B cell (primary cell): ENCODE measurements around the gene SNX11. TPM values are rescaled to one million over a fixed set of nuclear protein-coding genes. Genes with fewer than 3 reads are reported as not detected.

Experiments
- ATAC-seq: fragments of 200-7000 bp; cut with Tn5 transposase; one replicate; pipeline ENCODE4 v1.10.0; 2021; ENCODE audit warnings: low read depth, mild to moderate bottlenecking, moderate number of reproducible peaks, moderate library complexity
- CTCF ChIA-PET: fragments of 350-600 bp; sonication (Branson Sonifier 250); formaldehyde crosslinking; loops from one replicate; lab custom pipeline; 2021; ENCODE audit warnings: antibody characterized with exemption, inconsistent platforms; lab: Charles Lee
- POLR2A ChIA-PET: fragments of 350-600 bp; sonication (Branson Sonifier 250); formaldehyde crosslinking; loops from one replicate; lab custom pipeline; 2021; ENCODE audit warnings: antibody characterized with exemption; lab: Charles Lee
- DNase-seq: peaks from one replicate; pipeline ENCODE4 v3.0.0; 2013
- H2AFZ ChIP-seq: 2 replicates; pipeline ENCODE4 v1.6.1; 2012; ENCODE audit warnings: mild to moderate bottlenecking, low read depth, low read length; ENCODE audit not compliant: insufficient read depth, poor library complexity, severe bottlenecking
- H3K27ac ChIP-seq, 2 donors: 1 replicate in 1 of 2; 2 replicates in 1 of 2; pipeline ENCODE4 v1.5.1; 2012 to 2013; ENCODE audit warnings: low read length in 2 of 2, mild to moderate bottlenecking in 2 of 2, moderate library complexity in 1 of 2
- H3K27me3 ChIP-seq, 4 experiments: fragments of 200-600 bp in 1 of 4; sonication (generic) in 1 of 4; replicated peaks in 1 of 4; 1 replicate in 2 of 4; 2 replicates in 2 of 4; pipeline versions ENCODE4 v1.6.1 to v1.7.0; 2013 to 2016; ENCODE audit warnings: low read length in 3 of 4, mild to moderate bottlenecking in 2 of 4, mixed read lengths in 1 of 4, moderate library complexity in 1 of 4; ENCODE audit not compliant: insufficient read depth in 4 of 4, control insufficient read depth in 3 of 4; ENCODE audit errors: control extremely low read depth in 1 of 4
- H3K36me3 ChIP-seq, 2 experiments: replicated peaks in 1 of 2; 1 replicate in 1 of 2; 2 replicates in 1 of 2; pipeline versions ENCODE4 v1.6.1 to v1.7.1; 2013; ENCODE audit warnings: low read length in 1 of 2; ENCODE audit not compliant: insufficient read depth in 2 of 2, control insufficient read depth in 1 of 2; ENCODE audit errors: control extremely low read depth in 1 of 2, extremely low read depth in 1 of 2
- H3K4me1 ChIP-seq, 2 donors: fragments of 200-600 bp in 1 of 2; sonication (generic) in 1 of 2; 1 replicate in 1 of 2; 2 replicates in 1 of 2; pipeline versions ENCODE4 v1.5.1 to v1.6.1; 2013 to 2017; ENCODE audit warnings: low read length in 2 of 2; ENCODE audit not compliant: control insufficient read depth in 2 of 2, insufficient read depth in 2 of 2
- H3K4me2 ChIP-seq: replicated peaks from 2 replicates; pipeline ENCODE3; 2012; ENCODE audit warnings: mild to moderate bottlenecking, low read depth, low read length; ENCODE audit not compliant: poor library complexity, severe bottlenecking
- H3K4me3 ChIP-seq, 5 experiments: fragments of 200-600 bp in 1 of 5; sonication (generic) in 1 of 5; 1 replicate in 3 of 5; 2 replicates in 2 of 5; pipeline versions ENCODE4 v1.5.1 to v1.7.0; 2011 to 2016; ENCODE audit warnings: low read length in 4 of 5, mild to moderate bottlenecking in 4 of 5, low read depth in 2 of 5, control low read depth in 1 of 5, moderate library complexity in 1 of 5; ENCODE audit not compliant: insufficient read depth in 1 of 5; ENCODE audit errors: control extremely low read depth in 1 of 5, extremely low read depth in 1 of 5
- H3K79me2 ChIP-seq: fragments of 200-600 bp; sonication (generic); one replicate; pipeline ENCODE4 v1.6.0; 2016; ENCODE audit warnings: low read length; ENCODE audit not compliant: control insufficient read depth, insufficient read depth
- H3K9ac ChIP-seq: fragments of 200-600 bp; sonication (generic); 2 replicates; pipeline ENCODE4 v1.6.1; 2017; ENCODE audit warnings: mild to moderate bottlenecking, low read length, moderate library complexity
- H3K9me3 ChIP-seq, 3 donors: one replicate each; pipeline versions ENCODE4 v1.6.1 to v1.7.1; 2013; ENCODE audit warnings: low read length in 2 of 3; ENCODE audit not compliant: control insufficient read depth in 2 of 3, insufficient read depth in 1 of 3; ENCODE audit errors: control extremely low read depth in 1 of 3
- H4K20me1 ChIP-seq: 2 replicates; pipeline ENCODE4 v1.6.0; 2012; ENCODE audit warnings: mild to moderate bottlenecking, low read length; ENCODE audit not compliant: insufficient read depth, control insufficient read depth, poor library complexity, severe bottlenecking
- H3K27ac Mint-ChIP-seq: one replicate; pipeline ENCODE4 v1.8.0; 2021; ENCODE audit warnings: mixed read lengths
- H3K27me3 Mint-ChIP-seq: one replicate; pipeline ENCODE4 v1.8.0; 2021; ENCODE audit warnings: mixed read lengths
- H3K4me1 Mint-ChIP-seq: one replicate; pipeline ENCODE4 v1.8.0; 2021; ENCODE audit warnings: mixed read lengths
- H3K4me3 Mint-ChIP-seq: one replicate; pipeline ENCODE4 v1.8.0; 2021; ENCODE audit warnings: mixed read lengths
- H3K9me3 Mint-ChIP-seq: one replicate; pipeline ENCODE4 v1.8.0; 2022; ENCODE audit warnings: mixed read lengths; ENCODE audit not compliant: insufficient read depth
- EZH2 ChIP-seq: IDR thresholded peaks from 2 replicates; pipeline ENCODE4 v1.6.1; 2012; ENCODE audit warnings: borderline replicate concordance, low read depth, mild to moderate bottlenecking, moderate library complexity, low read length; ENCODE audit not compliant: insufficient read depth, poor library complexity, severe bottlenecking
- WGBS: methylation state at CpG from one replicate; pipeline ENCODE4 v1.1.5; 2013; ENCODE audit warnings: missing lambda C conversion rate; ENCODE audit not compliant: insufficient coverage; 5-methylcytosine and 5-hydroxymethylcytosine counted together
- intact Hi-C: fragments of 100-400 bp; cut with micrococcal nuclease; formaldehyde crosslinking; loops from one replicate; pipeline ENCODE4 v1.10.0; 2022
- polyA plus RNA-seq: library from polyadenylated mRNA; depleted of rRNA; stranded (reverse); fragments of >200 nt; gene quantifications from 2 replicates; pipeline ENCODE4 v1.2.3, GENCODE V29; 2012
- total RNA-seq, 2 donors: library from RNA; stranded (reverse); fragments of 120-200 nt in 1 of 2; gene quantifications; 1 replicate in 1 of 2; 2 replicates in 1 of 2; pipeline versions ENCODE4 v1.2.3 to v1.2.4, GENCODE V29; 2013 to 2022
- TF ChIP-seq, protein P1 (sequence below): fragments of 200-600 bp; IDR thresholded peaks from one replicate; pipeline ENCODE4 v1.8.0; 2022; ENCODE audit warnings: antibody characterized with exemption, mild to moderate bottlenecking

SNX11 gene
- total and polyA plus RNA-seq, 2 donors (not counting 1 experiment from before 2014, with no cell fraction given): 25.6 to 42.0 TPM

- 76% methylated on average over 3 of the region's 7 CpGs for WGBS
- H3K27ac Mint-ChIP-seq: peak overlapping the region; percentile 23
- intact Hi-C loops: loop anchor here (10.0 kb wide), 2 partner anchors 800 to 1090 kb away; partner anchors contain the start of gene UBE2Z
- H3K9me3 Mint-ChIP-seq: no peaks in the 10 kb centered on the region
- ChIA-PET CTCF (interaction anchor here (0.5 to 1.6 kb wide), 2 partner anchors 29 to 74 kb away, joined by 3 read pairs; no protein-coding TSS in a partner anchor), POLR2A (interaction anchor here (0.7 kb wide), 1 partner anchor 492 kb away, joined by 7 read pairs; no protein-coding TSS in a partner anchor)
- Histone ChIP-seq H3K9ac (no peak overlapping the region), H2AFZ (no peak overlapping the region), H3K79me2 (peaks cover 36% of the 10 kb centered on the region), H3K4me2 (no peak overlapping the region), H3K4me1 (peaks cover 31 to 50% of the 10 kb centered on the region in 2 donors), H3K36me3 (no peaks in the 10 kb centered on the region), H4K20me1 (no peaks in the 10 kb centered on the region), H3K9me3 (peaks cover 0 to 4% (median 4%) of the 10 kb centered on the region in 3 donors), H3K27ac (no peak overlapping the region), H3K4me3 (no peak overlapping the region), H3K27me3 (no peaks in the 10 kb centered on the region)
- ATAC-seq (no peak), DNase-seq (no peak)
- H3K27me3 Mint-ChIP-seq: no peaks in the 10 kb centered on the region
- peaks cover 50% of the 10 kb centered on the region for H3K4me1 Mint-ChIP-seq
- TF ChIP-seq, protein P1, sequence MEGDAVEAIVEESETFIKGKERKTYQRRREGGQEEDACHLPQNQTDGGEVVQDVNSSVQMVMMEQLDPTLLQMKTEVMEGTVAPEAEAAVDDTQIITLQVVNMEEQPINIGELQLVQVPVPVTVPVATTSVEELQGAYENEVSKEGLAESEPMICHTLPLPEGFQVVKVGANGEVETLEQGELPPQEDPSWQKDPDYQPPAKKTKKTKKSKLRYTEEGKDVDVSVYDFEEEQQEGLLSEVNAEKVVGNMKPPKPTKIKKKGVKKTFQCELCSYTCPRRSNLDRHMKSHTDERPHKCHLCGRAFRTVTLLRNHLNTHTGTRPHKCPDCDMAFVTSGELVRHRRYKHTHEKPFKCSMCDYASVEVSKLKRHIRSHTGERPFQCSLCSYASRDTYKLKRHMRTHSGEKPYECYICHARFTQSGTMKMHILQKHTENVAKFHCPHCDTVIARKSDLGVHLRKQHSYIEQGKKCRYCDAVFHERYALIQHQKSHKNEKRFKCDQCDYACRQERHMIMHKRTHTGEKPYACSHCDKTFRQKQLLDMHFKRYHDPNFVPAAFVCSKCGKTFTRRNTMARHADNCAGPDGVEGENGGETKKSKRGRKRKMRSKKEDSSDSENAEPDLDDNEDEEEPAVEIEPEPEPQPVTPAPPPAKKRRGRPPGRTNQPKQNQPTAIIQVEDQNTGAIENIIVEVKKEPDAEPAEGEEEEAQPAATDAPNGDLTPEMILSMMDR: no peak
- no peak for TF ChIP-seq EZH2
- H3K4me3 Mint-ChIP-seq: no peak overlapping the region
Observed at GRCh38 chr17:48104440-48104839, 3.1 kb upstream of the SNX11 start.

DNA sequence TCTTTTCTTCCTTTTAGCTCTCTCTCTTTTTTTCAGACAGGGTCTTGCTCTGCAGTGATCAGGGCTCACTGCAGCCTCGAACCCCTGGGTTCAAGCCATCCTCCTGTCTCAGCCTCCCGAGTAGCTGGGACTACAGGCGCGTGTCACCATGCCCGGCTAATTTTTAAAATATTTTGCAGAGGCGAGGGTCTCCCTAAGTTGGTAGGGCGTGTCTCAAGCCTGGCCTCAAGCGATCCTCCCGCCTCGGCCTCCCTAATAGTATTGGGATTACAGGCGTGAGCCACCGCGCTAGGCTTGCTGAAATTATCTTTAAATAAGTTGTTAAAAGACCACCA lies 797 bp upstream of the SNX11 start:
- Histone ChIP-seq H3K9me3 (peaks cover 0 to 4% (median 4%) of the 10 kb centered on the region in 3 donors), H3K4me2 (peak overlapping the region; percentile 68), H3K36me3 (no peaks in the 10 kb centered on the region), H4K20me1 (no peaks in the 10 kb centered on the region), H3K27ac (peak overlapping the region; percentile 88 to 94), H3K27me3 (no peaks in the 10 kb centered on the region), H3K79me2 (peaks cover 38% of the 10 kb centered on the region), H3K4me3 (peak overlapping the region; percentile 71 to 94 (median 79)), H3K4me1 (peaks cover 45 to 61% of the 10 kb centered on the region in 2 donors), H3K9ac (peak overlapping the region; percentile 84), H2AFZ (peak overlapping the region; percentile 91)
- ChIA-PET POLR2A (interaction anchor here (1.2 kb wide), 1 partner anchor 211 kb away, joined by 4 read pairs; the partner anchor contains the start of gene SP2), CTCF (interaction anchor here (1.3 to 3.5 kb wide), 10 partner anchors 10 to 201 kb away, joined by 3 to 24 read pairs (median 9); partner anchors contain the start of gene CDK5RAP3)
- intact Hi-C loops: loop anchor here (1.0 to 10.0 kb wide), 5 partner anchors 8 to 1088 kb away; partner anchors contain the start of genes NFE2L1, SP2 and UBE2Z
- no peak for TF ChIP-seq EZH2
- TF ChIP-seq, protein P1: no peak
- no peaks in the 10 kb centered on the region for H3K27me3 Mint-ChIP-seq
- DNase-seq: no peak
- ATAC-seq: no peak
- H3K4me1 Mint-ChIP-seq: peaks cover 58% of the 10 kb centered on the region
- H3K4me3 Mint-ChIP-seq: peak overlapping the region; percentile 91
- WGBS: 49% methylated on average over 13 of the region's 13 CpGs
- H3K27ac Mint-ChIP-seq: peak overlapping the region; percentile 97
- H3K9me3 Mint-ChIP-seq: no peaks in the 10 kb centered on the region
